MM.1S (cell line): ENCODE measurements around the gene ENKUR.

ENCODE experiments used
- CTCF ChIP-seq: fragments of 300-600 bp; sonication (generic); IDR thresholded peaks from 2 replicates; pipeline ENCODE4 v1.5.1; 2016; ENCODE audit warnings: antibody characterized with exemption, low read length, mixed read lengths
- EZH2 ChIP-seq: fragments of 300-600 bp; sonication (generic); optimal IDR thresholded peaks from 2 replicates; pipeline ENCODE3; 2017; ENCODE audit warnings: low read depth, mild to moderate bottlenecking, antibody characterized with exemption, low read length, mixed read lengths
- EZH2phosphoT487 ChIP-seq: fragments of 300-600 bp; sonication (generic); IDR thresholded peaks from 2 replicates; pipeline ENCODE4 v1.6.1; 2018; ENCODE audit warnings: antibody characterized with exemption, low read length

GRCh38 chr10:24965051-24965450, 50.9 kb downstream of the ENKUR start:
- no peak for TF ChIP-seq CTCF
- TF ChIP-seq EZH2: no peak
- TF ChIP-seq EZH2phosphoT487: no peak
